H9 (cell line): ENCODE results near the gene MAPRE3. TPM values are rescaled to one million over a fixed set of nuclear protein-coding genes. Genes with fewer than 3 reads are reported as not detected.

ENCODE experiments used
- DNase-seq: peaks from one replicate; pipeline ENCODE4 v3.0.0-alpha.2; 2017
- H2AFZ ChIP-seq: one replicate; pipeline ENCODE4 v1.6.1; 2013; ENCODE audit warnings: mild to moderate bottlenecking, low read length, control low read depth, moderate library complexity
- H2AK5ac ChIP-seq: 2 replicates; pipeline ENCODE4 v1.6.1; 2013; ENCODE audit warnings: low read length, control low read depth, mixed read lengths; ENCODE audit not compliant: insufficient read length
- H2BK120ac ChIP-seq: one replicate; pipeline ENCODE4 v1.6.1; 2013; ENCODE audit warnings: low read depth, mild to moderate bottlenecking, low read length, control low read depth, inconsistent platforms; ENCODE audit not compliant: poor library complexity, severe bottlenecking
- H2BK12ac ChIP-seq: 2 replicates; pipeline ENCODE4 v1.6.1; 2013; ENCODE audit warnings: low read length, control low read depth, mixed read lengths, low read depth; ENCODE audit not compliant: insufficient read length
- H2BK15ac ChIP-seq: 2 replicates; pipeline ENCODE4 v1.6.1; 2013; ENCODE audit warnings: low read depth, low read length, control low read depth
- H2BK20ac ChIP-seq: one replicate; pipeline ENCODE4 v1.6.1; 2013; ENCODE audit warnings: low read depth, mild to moderate bottlenecking, low read length, control low read depth, inconsistent platforms; ENCODE audit not compliant: poor library complexity, severe bottlenecking
- H2BK5ac ChIP-seq: 2 replicates; pipeline ENCODE4 v1.6.1; 2013; ENCODE audit warnings: low read length, control low read depth, mixed read lengths; ENCODE audit not compliant: insufficient read length
- H3K14ac ChIP-seq: 2 replicates; pipeline ENCODE4 v1.6.1; 2013; ENCODE audit warnings: low read length, control low read depth; ENCODE audit not compliant: insufficient read depth
- H3K18ac ChIP-seq: 2 replicates; pipeline ENCODE4 v1.6.1; 2013; ENCODE audit warnings: low read depth, mild to moderate bottlenecking, mixed read lengths, low read length, control low read depth; ENCODE audit not compliant: insufficient read length
- H3K23ac ChIP-seq: 2 replicates; pipeline ENCODE4 v1.6.1; 2013; ENCODE audit warnings: low read length, control low read depth, mixed read lengths, low read depth; ENCODE audit not compliant: insufficient read length
- H3K23me2 ChIP-seq: 2 replicates; pipeline ENCODE4 v1.6.1; 2013; ENCODE audit warnings: low read depth, mild to moderate bottlenecking, mixed read lengths, low read length, control low read depth; ENCODE audit not compliant: insufficient read length, poor library complexity, severe bottlenecking
- H3K27ac ChIP-seq: 2 replicates; pipeline ENCODE4 v1.5.1; 2013; ENCODE audit warnings: low read length, control low read depth, mixed read lengths, low read depth; ENCODE audit not compliant: insufficient read length
- H3K27me3 ChIP-seq: 2 replicates; pipeline ENCODE4 v1.6.1; 2013; ENCODE audit warnings: low read length, control low read depth, inconsistent platforms; ENCODE audit not compliant: insufficient read depth
- H3K4ac ChIP-seq: 2 replicates; pipeline ENCODE4 v1.6.1; 2013; ENCODE audit warnings: low read depth, mild to moderate bottlenecking, control low read depth, inconsistent platforms, low read length, moderate library complexity
- H3K4me1 ChIP-seq: 2 replicates; pipeline ENCODE4 v1.6.1; 2013; ENCODE audit warnings: low read length, control low read depth, inconsistent platforms; ENCODE audit not compliant: insufficient read depth
- H3K4me2 ChIP-seq: 2 replicates; pipeline ENCODE4 v1.6.1; 2013; ENCODE audit warnings: low read length, control low read depth, mixed read lengths; ENCODE audit not compliant: insufficient read length, insufficient read depth
- H3K56ac ChIP-seq: 2 replicates; pipeline ENCODE4 v1.6.1; 2013; ENCODE audit warnings: low read depth, mild to moderate bottlenecking, mixed read lengths, low read length, control low read depth; ENCODE audit not compliant: insufficient read length
- H3K79me1 ChIP-seq: 2 replicates; pipeline ENCODE4 v1.6.1; 2013; ENCODE audit warnings: low read depth, mild to moderate bottlenecking, moderate library complexity, low read length, control low read depth, inconsistent platforms; ENCODE audit not compliant: insufficient read depth, poor library complexity, severe bottlenecking
- H3K79me2 ChIP-seq: 2 replicates; pipeline ENCODE4 v1.6.1; 2013; ENCODE audit warnings: low read length, control low read depth, inconsistent platforms; ENCODE audit not compliant: insufficient read depth
- H3K9ac ChIP-seq: 2 replicates; pipeline ENCODE4 v1.6.1; 2013; ENCODE audit warnings: low read length, control low read depth, mixed read lengths; ENCODE audit not compliant: insufficient read length; ENCODE audit errors: extremely low read depth
- H3K9me3 ChIP-seq: one replicate; pipeline ENCODE4 v1.6.1; 2013; ENCODE audit warnings: low read depth, low read length, inconsistent platforms; ENCODE audit not compliant: control insufficient read depth
- H3T11ph ChIP-seq: one replicate; pipeline ENCODE4 v1.6.1; 2013; ENCODE audit warnings: mild to moderate bottlenecking, low read length, control low read depth, inconsistent platforms
- H4K20me1 ChIP-seq: one replicate; pipeline ENCODE4 v1.6.1; 2013; ENCODE audit not compliant: control insufficient read depth, insufficient read length, insufficient read depth
- H4K5ac ChIP-seq: 2 replicates; pipeline ENCODE4 v1.6.1; 2013; ENCODE audit warnings: low read depth, mild to moderate bottlenecking, mixed read lengths, low read length, control low read depth; ENCODE audit not compliant: insufficient read length
- H4K8ac ChIP-seq: replicated peaks from 2 replicates; pipeline ENCODE4 v1.6.1; 2013; ENCODE audit warnings: low read length, control low read depth, mixed read lengths, low read depth; ENCODE audit not compliant: insufficient read length
- H4K91ac ChIP-seq: 2 replicates; pipeline ENCODE4 v1.6.1; 2013; ENCODE audit warnings: low read depth, mild to moderate bottlenecking, moderate library complexity, mixed read lengths, low read length, control low read depth; ENCODE audit not compliant: insufficient read length
- H3K27ac Mint-ChIP-seq, 3 experiments: 2 replicates in 2 of 3; 3 replicates in 1 of 3; pipeline ENCODE4 v1.8.0; 2020 to 2021; ENCODE audit warnings: mixed read lengths in 3 of 3, mild to moderate bottlenecking in 1 of 3, moderate library complexity in 1 of 3
- H3K27me3 Mint-ChIP-seq: 2 replicates; pipeline ENCODE4 v1.8.0; 2021; ENCODE audit warnings: low read depth, mild to moderate bottlenecking, moderate library complexity, mixed read lengths
- H3K36me3 Mint-ChIP-seq, 3 experiments: 2 replicates in 2 of 3; 3 replicates in 1 of 3; pipeline ENCODE4 v1.8.0; 2020 to 2021; ENCODE audit warnings: low read depth in 3 of 3, mixed read lengths in 3 of 3; ENCODE audit not compliant: insufficient read depth in 1 of 3
- H3K4me1 Mint-ChIP-seq, 2 experiments: 2 replicates each; pipeline ENCODE4 v1.8.0; 2020; ENCODE audit warnings: mixed read lengths in 2 of 2
- H3K4me3 Mint-ChIP-seq, 2 experiments: 2 replicates in 1 of 2; 3 replicates in 1 of 2; pipeline ENCODE4 v1.8.0; 2020 to 2021; ENCODE audit warnings: mild to moderate bottlenecking in 2 of 2, mixed read lengths in 2 of 2, moderate library complexity in 1 of 2
- H3K9me3 Mint-ChIP-seq, 2 experiments: 2 replicates in 1 of 2; 3 replicates in 1 of 2; pipeline ENCODE4 v1.8.0; 2020; ENCODE audit warnings: mild to moderate bottlenecking in 2 of 2, mixed read lengths in 2 of 2, moderate library complexity in 1 of 2
- WGBS: extraction: QIAGEN DNeasy Blood & Tissue Kit; methylation state at CpG from one replicate; pipeline ENCODE4 v1.1.7; 2013; ENCODE audit warnings: missing lambda C conversion rate, low lambda C conversion rate, mixed read lengths; ENCODE audit not compliant: insufficient read length; ENCODE audit errors: extremely low coverage; 5-methylcytosine and 5-hydroxymethylcytosine counted together
- total RNA-seq: library from RNA; stranded (reverse); gene quantifications from 2 replicates; pipeline ENCODE4 v1.2.1, GENCODE V29; 2021
- TF ChIP-seq, protein P1 (sequence below): fragments of 200-600 bp; sonication (generic); conservative IDR thresholded peaks from 3 replicates; pipeline ENCODE4 v1.8.0; 2021; ENCODE audit warnings: antibody characterized with exemption, mild to moderate bottlenecking

The MAPRE3 gene
- total RNA-seq, 1 experiment from 2014 or later: 2.0 TPM

DNA sequence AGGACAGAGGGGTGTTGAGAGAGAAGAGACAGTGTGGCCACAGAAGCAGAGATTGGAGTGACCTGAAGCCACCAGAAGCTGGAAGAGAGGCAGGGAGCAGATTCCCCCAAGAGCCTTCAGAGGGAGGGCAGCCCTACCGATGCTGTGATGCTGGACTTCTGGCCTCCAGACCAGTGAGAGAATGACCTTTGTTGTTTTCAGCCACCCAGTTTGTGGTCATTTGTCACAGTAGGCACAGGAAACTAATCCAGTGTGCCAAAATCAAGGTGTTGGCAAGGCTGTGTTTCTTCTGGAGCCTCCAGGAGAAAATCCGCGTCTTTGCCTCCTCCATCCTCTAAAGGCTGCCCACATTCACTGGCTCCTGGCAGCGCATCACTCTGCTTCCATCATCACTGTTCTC is 15.4 kb downstream of the MAPRE3 start:
- no peak overlapping the region for H4K91ac ChIP-seq
- no peak overlapping the region for H3K4me3 Mint-ChIP-seq

More for the DNA sequence above, 15.4 kb downstream of the MAPRE3 start:
- DNase-seq: no peak
- Histone ChIP-seq H4K8ac (no peak overlapping the region), H4K5ac (no peak overlapping the region), H3K79me2 (no peaks in the 10 kb centered on the region), H3T11ph (no peak overlapping the region), H2BK120ac (no peak overlapping the region), H3K27ac (no peak overlapping the region), H3K4ac (no peak overlapping the region), H2BK5ac (no peak overlapping the region), H2BK20ac (no peak overlapping the region), H2AK5ac (no peak overlapping the region), H4K20me1 (no peaks in the 10 kb centered on the region), H3K9me3 (no peaks in the 10 kb centered on the region), H2BK15ac (no peak overlapping the region), H3K79me1 (no peaks in the 10 kb centered on the region), H3K27me3 (no peaks in the 10 kb centered on the region), H3K18ac (no peak overlapping the region), H3K23me2 (no peaks in the 10 kb centered on the region), H3K14ac (no peak overlapping the region), H3K23ac (no peak overlapping the region), H2BK12ac (no peak overlapping the region), H2AFZ (no peak overlapping the region), H3K56ac (no peak overlapping the region), H3K4me2 (no peak overlapping the region), H3K4me1 (no peaks in the 10 kb centered on the region), H3K9ac (no peak overlapping the region)
- WGBS: no CpG with 5 or more reads among the region's 4 CpGs
- Mint-ChIP-seq H3K9me3 (no peaks in the 10 kb centered on the region), H3K27ac (no peak overlapping the region), H3K4me1 (peaks cover 0 to 2% of the 10 kb centered on the region in 2 experiments; a peak in 1 of 4 replicates), H3K27me3 (peaks cover 15% of the 10 kb centered on the region), H3K36me3 (no peaks in the 10 kb centered on the region)
- TF ChIP-seq, protein P1, sequence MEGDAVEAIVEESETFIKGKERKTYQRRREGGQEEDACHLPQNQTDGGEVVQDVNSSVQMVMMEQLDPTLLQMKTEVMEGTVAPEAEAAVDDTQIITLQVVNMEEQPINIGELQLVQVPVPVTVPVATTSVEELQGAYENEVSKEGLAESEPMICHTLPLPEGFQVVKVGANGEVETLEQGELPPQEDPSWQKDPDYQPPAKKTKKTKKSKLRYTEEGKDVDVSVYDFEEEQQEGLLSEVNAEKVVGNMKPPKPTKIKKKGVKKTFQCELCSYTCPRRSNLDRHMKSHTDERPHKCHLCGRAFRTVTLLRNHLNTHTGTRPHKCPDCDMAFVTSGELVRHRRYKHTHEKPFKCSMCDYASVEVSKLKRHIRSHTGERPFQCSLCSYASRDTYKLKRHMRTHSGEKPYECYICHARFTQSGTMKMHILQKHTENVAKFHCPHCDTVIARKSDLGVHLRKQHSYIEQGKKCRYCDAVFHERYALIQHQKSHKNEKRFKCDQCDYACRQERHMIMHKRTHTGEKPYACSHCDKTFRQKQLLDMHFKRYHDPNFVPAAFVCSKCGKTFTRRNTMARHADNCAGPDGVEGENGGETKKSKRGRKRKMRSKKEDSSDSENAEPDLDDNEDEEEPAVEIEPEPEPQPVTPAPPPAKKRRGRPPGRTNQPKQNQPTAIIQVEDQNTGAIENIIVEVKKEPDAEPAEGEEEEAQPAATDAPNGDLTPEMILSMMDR: no peak
